OCI-M2 (cell line): Measurements from ENCODE around the gene POTEI.
"Not testable (repeated sequence)": the region's sequence is repeated elsewhere in the genome, so short reads cannot be mapped to it uniquely, and the experiment has no call there.

Source experiments
- DNase-seq: peaks from one replicate; lab custom pipeline; 2025; ENCODE audit not compliant: unreplicated experiment; lab: John Stamatoyannopoulos, UW

Gene POTEI

GRCh38 chr2:130509228-130509627 lies at the start of gene POTEI:
Gene POTEI (minus strand): TSS chr2:130509328. CDS start chr2:130509235, 93 bp downstream.
- not testable (repeated sequence) for DNase-seq

GRCh38 chr2:130556441-130556840 lies 47.3 kb upstream of the POTEI start:
- not testable (repeated sequence) for DNase-seq

- DNase-seq: not testable (repeated sequence)
Observed at GRCh38 chr2:130554178-130554577, 45.0 kb upstream of the POTEI start.

GRCh38 chr2:130549475-130549874 lies 40.3 kb upstream of the POTEI start:
- DNase-seq: not testable (repeated sequence)

- DNase-seq: not testable (repeated sequence)
Observed at GRCh38 chr2:130548418-130548817, 39.3 kb upstream of the POTEI start.

- not testable (repeated sequence) for DNase-seq
Observed at GRCh38 chr2:130544978-130545377, 35.9 kb upstream of the POTEI start.

- DNase-seq: not testable (repeated sequence)
Observed at GRCh38 chr2:130543785-130544528, 34.8 kb upstream of the POTEI start.

- not testable (repeated sequence) for DNase-seq
Observed at GRCh38 chr2:130542789-130543188, 33.7 kb upstream of the POTEI start.

GRCh38 chr2:130538271-130538670 lies 29.1 kb upstream of the POTEI start:
- not testable (repeated sequence) for DNase-seq

- DNase-seq: not testable (repeated sequence)
Observed at GRCh38 chr2:130536654-130537053, 27.5 kb upstream of the POTEI start.

GRCh38 chr2:130531672-130532071 lies 22.5 kb upstream of the POTEI start:
- not testable (repeated sequence) for DNase-seq

GRCh38 chr2:130531225-130531624 lies 22.1 kb upstream of the POTEI start:
- not testable (repeated sequence) for DNase-seq

- not testable (repeated sequence) for DNase-seq
Observed at GRCh38 chr2:130530212-130530611, 21.1 kb upstream of the POTEI start.

GRCh38 chr2:130529545-130529944 lies 20.4 kb upstream of the POTEI start:
- DNase-seq: not testable (repeated sequence)

- DNase-seq: not testable (repeated sequence)
Observed at GRCh38 chr2:130527365-130527967, 18.3 kb upstream of the POTEI start.

- DNase-seq: not testable (repeated sequence)
Observed at GRCh38 chr2:130522390-130522789, 13.3 kb upstream of the POTEI start.

- DNase-seq: not testable (repeated sequence)
Observed at GRCh38 chr2:130520992-130521391, 11.9 kb upstream of the POTEI start, which contains the start of gene CFC1B. Gene CFC1B (plus strand): TSS chr2:130521222. CDS start chr2:130521485, 263 bp downstream.

GRCh38 chr2:130518516-130519106 lies 9.5 kb upstream of the POTEI start:
- DNase-seq: not testable (repeated sequence)

GRCh38 chr2:130511747-130512451 lies 2.8 kb upstream of the POTEI start:
- not testable (repeated sequence) for DNase-seq

GRCh38 chr2:130510807-130511746 lies 1.9 kb upstream of the POTEI start:
- DNase-seq: not testable (repeated sequence)
